Renal cortical epithelial cell (primary cell): ENCODE results near the gene FRMPD4. TPM values are rescaled to one million over a fixed set of nuclear protein-coding genes. Genes with fewer than 3 reads are reported as not detected.
"Not testable (repeated sequence)": the region's sequence is repeated elsewhere in the genome, so short reads cannot be mapped to it uniquely, and the experiment has no call there.

Source experiments
- DNase-seq: peaks from one replicate; pipeline ENCODE4 v3.0.0-alpha.2; 2011; ENCODE audit warnings: low read depth
- total RNA-seq: library from RNA; depleted of rRNA; stranded (reverse); fragments of >200 nt; gene quantifications from 2 replicates; pipeline ENCODE4 v1.2.3, GENCODE V29; 2014

FRMPD4 gene
- under 0.01 and 0.30 TPM in 2 replicates for total RNA-seq

GRCh38 chrX:12138361-12139313 is at the start of gene FRMPD4:
FRMPD4 (plus strand) TSS chrX:12138473; CDS start chrX:12138972, 499 bp downstream.
- no peak for DNase-seq

- DNase-seq = no peak
These were observed 48.5 kb upstream of the FRMPD4 start for GRCh38 chrX:12089740-12090139.

GRCh38 chrX:12113321-12113720 is 25.0 kb upstream of the FRMPD4 start:
- no peak for DNase-seq

- DNase-seq = no peak
These were observed 22.9 kb upstream of the FRMPD4 start for GRCh38 chrX:12115377-12115776.

GRCh38 chrX:12118134-12118533 is 20.1 kb upstream of the FRMPD4 start:
- no peak for DNase-seq

- DNase-seq = no peak
These were observed 10.3 kb upstream of the FRMPD4 start for GRCh38 chrX:12128017-12128416.

- DNase-seq = no peak
These were observed 317 bp upstream of the FRMPD4 start for GRCh38 chrX:12137951-12138360.

- peak; percentile 22 for DNase-seq
These were observed 1.8 kb downstream of the FRMPD4 start for GRCh38 chrX:12139934-12140611.

GRCh38 chrX:12141511-12141910 is 3.2 kb downstream of the FRMPD4 start:
- no peak for DNase-seq

GRCh38 chrX:12142661-12143060 is 4.4 kb downstream of the FRMPD4 start:
- no peak for DNase-seq

GRCh38 chrX:12145402-12145801 is 7.1 kb downstream of the FRMPD4 start:
- DNase-seq = no peak

- no peak for DNase-seq
These were observed 11.6 kb downstream of the FRMPD4 start for GRCh38 chrX:12149670-12150407.

GRCh38 chrX:12153317-12153716 is 15.0 kb downstream of the FRMPD4 start:
- no peak for DNase-seq

- no peak for DNase-seq
These were observed 15.5 kb downstream of the FRMPD4 start for GRCh38 chrX:12153741-12154140.

GRCh38 chrX:12159799-12160198 is 21.5 kb downstream of the FRMPD4 start:
- no peak for DNase-seq

- DNase-seq = no peak
These were observed 24.1 kb downstream of the FRMPD4 start for GRCh38 chrX:12162420-12162819.

- DNase-seq = not testable (repeated sequence)
These were observed 25.9 kb downstream of the FRMPD4 start for GRCh38 chrX:12164180-12164579.

- no peak for DNase-seq
These were observed 32.5 kb downstream of the FRMPD4 start for GRCh38 chrX:12170755-12171154.

GRCh38 chrX:12174358-12174757 is 36.1 kb downstream of the FRMPD4 start:
- no peak for DNase-seq

- DNase-seq = no peak
These were observed 58.8 kb downstream of the FRMPD4 start for GRCh38 chrX:12197030-12197429.

GRCh38 chrX:12206413-12206812 is 68.1 kb downstream of the FRMPD4 start:
- DNase-seq = no peak

- peak; percentile 53 for DNase-seq
These were observed 72.0 kb downstream of the FRMPD4 start for GRCh38 chrX:12210196-12210815.
